Thoracic aorta (tissue), 2 donors: ENCODE measurements around the gene TXNRD2. TPM values are rescaled to one million over a fixed set of nuclear protein-coding genes. Genes with fewer than 3 reads are reported as not detected.

Experiments used
- ATAC-seq: fragments of 150-250 bp; one replicate; pipeline ENCODE4 v1.8.0; 2017; ENCODE audit warnings: low read depth; ENCODE audit not compliant: insufficient number of reproducible peaks, low FRiP score
- DNase-seq: peaks from one replicate; pipeline ENCODE4 v3.0.0-alpha.2; 2020; ENCODE audit warnings: low spot score
- H3K27ac ChIP-seq, 2 donors: fragments of 200-600 bp; sonication (generic); 1 replicate in 1 of 2; 2 replicates in 1 of 2; pipeline ENCODE4 v1.5.1; 2016; ENCODE audit warnings: mild to moderate bottlenecking in 2 of 2, moderate library complexity in 2 of 2
- H3K27me3 ChIP-seq: fragments of 200-600 bp; sonication (generic); replicated peaks from 2 replicates; pipeline ENCODE4 v1.6.0; 2016; ENCODE audit warnings: mild to moderate bottlenecking; ENCODE audit not compliant: insufficient read depth
- H3K36me3 ChIP-seq: fragments of 200-600 bp; sonication (generic); one replicate; pipeline ENCODE4 v1.5.1; 2016
- H3K4me1 ChIP-seq, 2 donors: fragments of 200-600 bp; sonication (generic); 1 replicate in 1 of 2; 2 replicates in 1 of 2; pipeline versions ENCODE4 v1.5.1 to v1.6.0; 2016; ENCODE audit warnings: low read depth in 2 of 2, mild to moderate bottlenecking in 1 of 2; ENCODE audit not compliant: control insufficient read depth in 1 of 2
- H3K4me3 ChIP-seq: fragments of 200-600 bp; sonication (generic); 2 replicates; pipeline ENCODE4 v1.5.1; 2016; ENCODE audit warnings: mild to moderate bottlenecking
- H3K9me3 ChIP-seq: fragments of 200-600 bp; sonication (generic); 2 replicates; pipeline ENCODE4 v1.5.1; 2016
- total RNA-seq, 2 donors: library from RNA; depleted of rRNA; stranded (reverse); fragments of >200 nt; gene quantifications; one replicate each; pipeline versions ENCODE4 v1.1.0 to v1.2.3, GENCODE V29; 2016
- TF ChIP-seq, protein P1 (sequence below): fragments of 200-600 bp; sonication (generic); IDR thresholded peaks from one replicate; pipeline ENCODE4 v1.5.1; 2019; ENCODE audit warnings: antibody characterized with exemption

TXNRD2 gene
- total RNA-seq, 2 donors from 2014 or later = 27.4 to 37.6 TPM

DNA sequence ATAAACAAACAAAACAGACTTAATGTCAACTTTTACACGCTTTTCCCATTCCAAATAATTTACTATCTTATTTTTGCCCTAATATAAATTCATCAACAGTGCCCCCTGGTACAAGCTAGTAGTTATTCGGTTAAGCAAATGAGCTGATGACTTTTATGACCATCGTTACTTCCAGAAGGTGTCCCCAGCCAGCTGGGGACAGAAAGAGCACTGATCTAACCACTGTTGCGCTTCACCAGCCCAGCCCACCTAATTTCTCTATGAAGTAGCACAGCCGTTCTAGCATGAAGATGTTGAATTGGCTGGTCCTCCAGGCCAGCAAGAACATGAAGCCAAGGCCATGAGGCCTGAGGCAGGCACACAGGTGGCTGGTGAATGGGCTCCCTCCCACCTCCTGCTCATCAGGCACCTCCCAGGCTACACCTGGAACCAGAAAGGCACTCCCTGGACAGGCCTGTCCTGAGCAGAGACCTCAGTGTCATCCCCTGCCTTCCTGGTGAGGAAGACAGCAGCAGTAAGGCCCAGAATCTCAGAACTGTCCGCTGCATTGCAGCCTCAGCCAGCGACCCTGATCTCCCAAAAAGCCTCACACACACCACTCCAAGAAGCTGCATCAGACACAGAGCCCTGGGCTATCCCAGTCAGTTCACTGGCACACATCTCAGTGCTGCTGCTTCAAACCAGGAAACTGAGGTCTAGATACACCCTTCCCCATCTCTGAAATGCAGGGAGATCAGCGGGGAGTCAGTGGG lies 99.8 kb downstream of the TXNRD2 start:
- DNase-seq = no peak

DNA sequence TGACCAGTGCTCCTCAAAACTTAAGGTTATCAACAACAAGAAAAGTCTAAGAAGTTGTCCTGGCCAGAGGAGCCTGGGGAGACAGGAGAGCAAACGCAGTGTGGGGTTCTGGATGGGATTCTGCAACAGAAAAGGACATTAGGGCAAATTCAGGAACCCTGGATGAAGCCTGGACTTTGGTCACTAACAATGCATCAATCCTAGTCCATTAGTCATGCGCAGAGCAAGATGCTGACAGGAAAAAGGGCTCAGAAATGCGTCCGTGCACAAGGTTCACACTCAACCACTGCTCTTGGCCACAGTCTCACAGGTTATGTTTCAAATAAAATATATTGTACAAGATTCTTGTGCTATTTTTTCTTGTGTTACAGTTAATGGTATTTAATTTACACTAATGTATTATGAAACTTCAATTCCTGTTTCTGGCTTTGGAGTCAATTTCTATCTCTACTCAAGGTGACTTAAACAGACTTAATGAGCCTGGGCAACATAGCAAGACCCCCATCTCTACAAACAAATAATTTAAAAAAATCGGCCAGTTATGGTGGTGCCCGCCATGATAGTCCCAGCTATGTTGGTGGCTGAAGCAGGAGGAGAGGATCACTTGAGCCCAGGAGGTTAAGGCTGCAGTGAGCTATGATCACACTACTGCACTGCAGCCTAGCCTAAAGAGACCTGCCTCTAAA lies 100.5 kb downstream of the TXNRD2 start:
- Histone ChIP-seq H3K27me3 (no peaks in the 10 kb centered on the region), H3K4me1 (peaks cover 17 to 23% of the 10 kb centered on the region in 2 donors), H3K4me3 (no peak overlapping the region), H3K27ac (no peak overlapping the region), H3K36me3 (no peaks in the 10 kb centered on the region), H3K9me3 (no peaks in the 10 kb centered on the region)
- DNase-seq (no peak), ATAC-seq (no peak)
- TF ChIP-seq, protein P1, sequence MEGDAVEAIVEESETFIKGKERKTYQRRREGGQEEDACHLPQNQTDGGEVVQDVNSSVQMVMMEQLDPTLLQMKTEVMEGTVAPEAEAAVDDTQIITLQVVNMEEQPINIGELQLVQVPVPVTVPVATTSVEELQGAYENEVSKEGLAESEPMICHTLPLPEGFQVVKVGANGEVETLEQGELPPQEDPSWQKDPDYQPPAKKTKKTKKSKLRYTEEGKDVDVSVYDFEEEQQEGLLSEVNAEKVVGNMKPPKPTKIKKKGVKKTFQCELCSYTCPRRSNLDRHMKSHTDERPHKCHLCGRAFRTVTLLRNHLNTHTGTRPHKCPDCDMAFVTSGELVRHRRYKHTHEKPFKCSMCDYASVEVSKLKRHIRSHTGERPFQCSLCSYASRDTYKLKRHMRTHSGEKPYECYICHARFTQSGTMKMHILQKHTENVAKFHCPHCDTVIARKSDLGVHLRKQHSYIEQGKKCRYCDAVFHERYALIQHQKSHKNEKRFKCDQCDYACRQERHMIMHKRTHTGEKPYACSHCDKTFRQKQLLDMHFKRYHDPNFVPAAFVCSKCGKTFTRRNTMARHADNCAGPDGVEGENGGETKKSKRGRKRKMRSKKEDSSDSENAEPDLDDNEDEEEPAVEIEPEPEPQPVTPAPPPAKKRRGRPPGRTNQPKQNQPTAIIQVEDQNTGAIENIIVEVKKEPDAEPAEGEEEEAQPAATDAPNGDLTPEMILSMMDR = no peak

More for the DNA sequence above, 99.8 kb downstream of the TXNRD2 start:
- Histone ChIP-seq H3K4me3 (no peak overlapping the region), H3K27ac (no peak overlapping the region), H3K4me1 (peaks cover 17 to 23% of the 10 kb centered on the region in 2 donors), H3K36me3 (no peaks in the 10 kb centered on the region), H3K9me3 (no peaks in the 10 kb centered on the region), H3K27me3 (no peaks in the 10 kb centered on the region)
- TF ChIP-seq, protein P1 = no peak
- no peak for ATAC-seq

DNA sequence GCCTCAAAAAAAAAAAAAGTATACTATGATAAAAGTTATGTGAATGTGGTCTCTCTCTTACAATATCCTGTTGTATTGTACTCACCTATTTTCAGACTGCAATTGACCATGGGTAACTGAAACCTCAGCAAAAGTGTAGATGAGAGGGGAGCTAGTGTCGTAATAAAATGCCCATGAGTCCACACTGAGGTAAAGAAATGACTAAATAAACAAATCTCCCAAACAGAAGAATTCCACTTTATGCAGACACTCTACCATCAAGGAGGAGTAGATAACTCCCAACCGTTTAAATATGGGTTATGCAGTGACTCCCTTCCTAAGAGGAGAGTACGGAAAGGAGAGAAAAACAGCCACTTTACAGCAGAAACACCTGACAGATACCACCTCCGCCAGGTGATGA lies 101.6 kb downstream of the TXNRD2 start:
- Histone ChIP-seq H3K27me3 (no peaks in the 10 kb centered on the region), H3K36me3 (no peaks in the 10 kb centered on the region), H3K9me3 (no peaks in the 10 kb centered on the region), H3K27ac (no peak overlapping the region), H3K4me3 (no peak overlapping the region), H3K4me1 (peaks cover 16 to 20% of the 10 kb centered on the region in 2 donors)
- TF ChIP-seq, protein P1 = no peak
- no peak for DNase-seq
- ATAC-seq = no peak

DNA sequence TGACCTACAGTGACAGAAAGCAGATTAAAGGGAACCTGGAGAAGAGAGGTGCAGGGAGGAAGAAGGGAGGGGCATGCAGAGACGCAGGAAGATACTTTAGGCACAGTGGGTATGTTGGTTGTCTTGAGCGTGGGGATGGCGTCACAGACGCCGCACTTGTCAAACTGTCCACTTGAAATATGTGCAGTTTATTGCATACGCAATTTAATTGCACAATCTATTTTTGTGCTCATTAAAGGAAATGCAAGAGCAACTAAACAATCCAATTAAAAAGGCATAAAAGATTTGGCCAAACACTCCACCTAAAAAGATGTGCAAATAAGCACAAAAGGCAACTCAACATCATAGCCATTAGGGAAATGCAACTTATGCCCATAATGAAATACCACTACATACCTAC lies 103.7 kb downstream of the TXNRD2 start:
- Histone ChIP-seq H3K4me1 (no peaks in the 10 kb centered on the region), H3K27me3 (no peaks in the 10 kb centered on the region), H3K9me3 (no peaks in the 10 kb centered on the region), H3K27ac (no peak overlapping the region), H3K4me3 (no peak overlapping the region), H3K36me3 (no peaks in the 10 kb centered on the region)
- DNase-seq (no peak), ATAC-seq (no peak)
- TF ChIP-seq, protein P1 = no peak

DNA sequence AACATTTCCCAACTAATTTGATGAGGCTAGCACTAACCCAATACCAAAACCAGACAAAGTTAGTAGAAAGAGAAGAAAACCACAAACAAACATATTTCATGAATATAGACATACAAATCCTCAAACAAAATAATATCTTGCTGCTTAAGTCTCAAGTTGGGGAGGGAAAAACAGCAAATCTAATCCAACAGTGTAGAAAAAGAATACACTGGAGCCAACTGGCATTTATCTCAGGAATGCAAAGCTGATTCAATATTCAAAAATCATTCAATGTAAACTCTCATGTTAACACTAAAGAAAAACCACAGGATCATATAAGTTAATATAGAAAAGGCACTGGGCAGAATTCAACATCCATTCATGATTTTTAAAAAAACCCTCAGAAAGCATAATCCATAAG lies 105.1 kb downstream of the TXNRD2 start:
- no peak overlapping the region for H3K4me3 ChIP-seq
- H3K27ac ChIP-seq = no peak overlapping the region
- H3K27me3 ChIP-seq = no peaks in the 10 kb centered on the region
- H3K4me1 ChIP-seq = no peaks in the 10 kb centered on the region
- no peaks in the 10 kb centered on the region for H3K36me3 ChIP-seq
- H3K9me3 ChIP-seq = no peaks in the 10 kb centered on the region
- TF ChIP-seq, protein P1 = no peak
- DNase-seq (no peak), ATAC-seq (no peak)
